GM11168 (cell line): Measurements from ENCODE around the gene SPATA18.

ENCODE experiments used
- in situ Hi-C: fragments of 300-500 bp; cut with MboI; formaldehyde crosslinking; loops from one replicate; pipeline ENCODE4 v1.12.0; 2022; ENCODE audit warnings: low sequenced_read_pairs; ENCODE audit not compliant: unreplicated experiment

Gene SPATA18, protein sequence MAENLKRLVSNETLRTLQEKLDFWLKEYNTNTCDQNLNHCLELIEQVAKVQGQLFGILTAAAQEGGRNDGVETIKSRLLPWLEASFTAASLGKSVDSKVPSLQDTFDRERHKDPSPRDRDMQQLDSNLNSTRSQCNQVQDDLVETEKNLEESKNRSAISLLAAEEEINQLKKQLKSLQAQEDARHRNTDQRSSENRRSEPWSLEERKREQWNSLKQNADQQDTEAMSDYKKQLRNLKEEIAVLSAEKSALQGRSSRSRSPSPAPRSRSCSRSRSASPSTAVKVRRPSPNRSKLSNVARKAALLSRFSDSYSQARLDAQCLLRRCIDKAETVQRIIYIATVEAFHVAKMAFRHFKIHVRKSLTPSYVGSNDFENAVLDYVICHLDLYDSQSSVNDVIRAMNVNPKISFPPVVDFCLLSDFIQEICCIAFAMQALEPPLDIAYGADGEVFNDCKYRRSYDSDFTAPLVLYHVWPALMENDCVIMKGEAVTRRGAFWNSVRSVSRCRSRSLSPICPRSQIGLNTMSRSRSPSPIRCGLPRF

GRCh38 chr4:52051213-52051614 lies at the start of gene SPATA18:
TSS of gene SPATA18 (plus strand) at chr4:52051304. CDS start at chr4:52051705, 401 bp downstream.
- in situ Hi-C loops: no loop called here

- in situ Hi-C loops: no loop called here
Measured at GRCh38 chr4:52001616-52002015, 49.5 kb upstream of the SPATA18 start.

DNA sequence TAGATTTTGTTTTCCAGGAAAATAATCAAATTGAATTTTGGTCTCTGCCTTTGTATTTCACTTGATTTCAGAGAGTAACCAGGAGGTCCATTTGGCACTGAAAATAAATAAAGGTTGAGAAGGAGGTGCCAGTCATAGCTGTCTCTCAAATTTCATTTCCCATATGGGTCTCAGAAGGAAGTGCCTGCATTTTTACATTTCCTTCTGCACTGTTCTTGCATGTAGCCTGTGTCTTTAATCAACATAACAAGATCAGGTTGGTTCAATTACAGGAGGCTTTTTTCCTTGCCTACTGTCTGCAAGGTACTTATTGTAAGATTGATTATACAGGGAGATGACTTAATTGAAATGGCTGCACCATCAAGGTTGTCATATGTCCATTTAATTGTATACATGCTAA lies 46.7 kb upstream of the SPATA18 start:
- in situ Hi-C loops: no loop called here

- in situ Hi-C loops: no loop called here
Measured at GRCh38 chr4:52005604-52006273, 45.4 kb upstream of the SPATA18 start.

GRCh38 chr4:52006887-52007286 lies 44.2 kb upstream of the SPATA18 start:
- in situ Hi-C loops: no loop called here

DNA sequence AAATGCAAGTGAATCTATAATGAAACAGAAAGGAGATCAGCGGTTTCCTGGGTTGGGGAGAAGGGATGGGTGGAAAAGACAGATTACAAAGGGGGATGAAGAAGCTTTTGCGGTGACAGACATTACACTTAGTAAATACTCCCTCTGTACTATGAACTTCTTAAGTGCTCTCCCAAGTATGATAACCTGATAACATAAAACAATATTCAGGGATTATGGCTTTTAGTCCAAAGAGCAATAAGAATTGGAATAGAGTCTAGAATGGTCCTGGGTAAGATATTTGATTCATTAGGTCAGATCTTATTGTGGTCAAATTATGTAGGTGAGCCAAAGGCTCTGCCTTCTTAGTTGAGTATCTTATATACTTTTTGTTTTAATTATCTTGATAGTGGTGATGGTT lies 40.1 kb upstream of the SPATA18 start:
- in situ Hi-C loops: no loop called here

GRCh38 chr4:52012651-52013050 lies 38.5 kb upstream of the SPATA18 start:
- in situ Hi-C loops: no loop called here

- in situ Hi-C loops: no loop called here
Measured at GRCh38 chr4:52014903-52015302, 36.2 kb upstream of the SPATA18 start.

DNA sequence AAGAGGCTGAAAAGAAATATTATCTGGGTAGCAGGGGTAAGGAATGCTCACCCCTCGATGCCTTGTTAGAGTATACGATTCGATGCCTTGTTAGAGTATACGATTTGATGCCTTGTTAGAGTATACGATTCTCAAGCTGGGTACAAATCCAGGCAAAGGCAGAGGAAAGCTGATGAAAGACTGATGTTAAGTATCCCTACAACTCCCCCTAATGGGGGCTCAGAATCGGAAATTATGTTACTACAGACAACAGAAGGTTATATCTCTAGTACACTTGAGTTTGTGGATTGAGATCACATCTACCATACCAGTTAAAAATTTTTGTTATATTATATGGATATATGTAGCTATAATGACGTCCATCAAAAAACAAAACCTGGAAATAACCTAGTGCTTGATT lies 35.7 kb upstream of the SPATA18 start:
- in situ Hi-C loops: no loop called here

- in situ Hi-C loops: no loop called here
Measured at GRCh38 chr4:52016981-52017380, 34.1 kb upstream of the SPATA18 start.

- in situ Hi-C loops: no loop called here
Measured at GRCh38 chr4:52017814-52018213, 33.3 kb upstream of the SPATA18 start.

DNA sequence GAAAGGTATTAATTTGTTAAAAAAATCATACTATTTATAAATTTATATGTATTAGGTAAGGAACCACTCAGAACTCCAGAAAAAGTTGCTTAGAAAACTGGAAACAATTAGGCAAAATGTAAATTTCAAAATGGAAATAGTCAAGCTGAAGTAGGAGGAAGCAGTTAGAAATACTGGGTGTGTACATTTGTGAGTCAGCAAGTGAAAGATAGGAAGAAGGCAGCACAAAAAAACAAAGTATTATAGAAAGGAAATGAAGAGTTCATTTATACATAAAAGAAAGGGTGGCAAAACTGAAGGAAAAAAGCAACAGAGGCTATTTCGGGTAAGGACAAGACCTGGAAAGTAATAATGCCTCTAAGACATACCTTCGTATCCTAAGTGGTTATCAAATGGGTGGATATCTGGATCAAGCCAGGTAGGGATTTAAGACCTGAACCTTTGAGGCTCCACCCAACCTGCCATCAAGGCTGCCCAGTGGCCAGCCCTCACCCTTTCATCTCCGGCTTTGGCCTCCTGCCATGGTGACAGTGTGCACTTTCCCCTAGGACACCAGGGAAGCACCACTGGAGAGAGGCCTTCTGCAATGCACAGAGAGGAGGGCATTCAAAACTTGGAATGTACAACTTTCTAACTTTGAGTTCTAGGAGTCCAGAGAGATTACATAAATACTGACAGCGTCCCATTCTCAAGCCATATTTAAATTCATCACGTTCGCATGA lies 31.0 kb upstream of the SPATA18 start, which contains the start of gene LRRC66:
LRRC66 (minus strand) TSS at position 428 of the 722 bp plus-strand sequence. CDS start 2,750 bp downstream, outside the sequence.
- in situ Hi-C loops: loop anchor here (10.0 kb wide), 1 partner anchor 125 kb away; no protein-coding TSS in a partner anchor

- in situ Hi-C loops: loop anchor here (10.0 kb wide), 1 partner anchor 134 kb away; no protein-coding TSS in a partner anchor
Measured at GRCh38 chr4:52028970-52029369, 22.1 kb upstream of the SPATA18 start.

DNA sequence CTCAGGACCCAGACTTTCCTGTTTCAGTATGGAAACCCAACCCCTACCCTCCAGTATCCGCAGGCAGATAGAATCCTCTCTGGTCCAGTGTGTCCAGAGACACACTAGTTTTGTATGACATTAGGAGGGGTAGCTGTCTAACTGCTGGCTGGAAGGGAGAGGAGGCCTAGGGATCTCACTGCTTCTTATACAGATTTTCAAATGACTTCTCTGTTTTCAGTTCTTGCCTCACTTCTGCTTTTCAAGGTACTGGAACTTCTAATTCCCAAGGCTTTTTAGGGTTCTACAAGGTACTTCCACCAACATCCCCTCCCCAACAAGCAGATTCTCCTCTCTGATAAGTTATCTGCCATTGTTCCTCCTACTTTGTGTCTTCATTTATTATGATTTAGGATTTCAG lies 19.1 kb upstream of the SPATA18 start:
- in situ Hi-C loops: loop anchor here (5.0 kb wide), 1 partner anchor 205 kb away; no protein-coding TSS in a partner anchor

DNA sequence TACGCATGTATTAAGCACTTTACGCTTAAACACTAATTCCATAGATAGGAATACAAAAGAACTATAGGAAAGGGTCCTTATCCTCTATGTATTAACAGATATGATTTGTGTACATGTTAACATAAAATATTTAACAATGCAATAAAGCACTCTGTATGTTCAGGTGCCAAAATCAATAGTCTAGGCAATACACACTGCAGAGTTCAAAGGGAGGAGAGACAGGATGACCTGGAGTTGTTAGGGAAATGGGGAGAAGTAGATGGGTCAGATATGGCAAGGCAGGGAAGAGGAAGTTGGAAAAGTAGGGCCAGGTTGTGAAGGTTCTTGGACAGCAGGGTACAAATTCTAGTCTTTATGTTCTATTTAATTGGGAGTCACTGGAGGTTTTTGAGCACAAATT lies 15.9 kb upstream of the SPATA18 start:
- in situ Hi-C loops: no loop called here

DNA sequence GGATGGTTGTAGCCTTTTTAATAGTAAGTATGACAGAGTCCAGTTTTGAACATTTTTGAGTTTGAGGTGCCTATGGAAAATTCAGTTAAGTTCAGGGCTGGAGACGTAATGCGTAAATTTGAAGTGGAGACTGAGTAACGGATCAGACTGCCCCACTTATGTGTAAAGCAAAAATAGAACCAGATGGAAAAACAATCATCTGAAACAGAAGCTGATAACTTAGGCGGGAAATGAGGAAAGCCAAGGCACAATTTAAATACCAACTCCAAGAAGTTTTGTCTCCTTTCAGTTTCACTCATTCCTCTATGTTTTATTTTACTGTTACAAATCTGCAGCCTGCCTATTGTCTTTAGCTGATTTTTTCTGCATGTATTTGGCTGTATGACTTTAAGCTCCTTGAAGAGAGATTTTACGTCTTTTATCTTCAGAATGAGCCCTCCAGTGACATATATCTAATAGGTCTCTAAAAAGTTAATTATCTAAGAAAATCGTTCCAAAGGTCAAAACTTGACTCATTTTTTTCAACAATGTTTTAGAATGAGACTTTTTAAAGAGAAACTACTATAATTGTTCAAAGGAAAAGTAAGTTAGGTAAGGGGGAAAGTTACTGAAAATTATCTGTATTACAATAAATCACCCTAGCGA lies 14.1 kb upstream of the SPATA18 start:
- in situ Hi-C loops: no loop called here

DNA sequence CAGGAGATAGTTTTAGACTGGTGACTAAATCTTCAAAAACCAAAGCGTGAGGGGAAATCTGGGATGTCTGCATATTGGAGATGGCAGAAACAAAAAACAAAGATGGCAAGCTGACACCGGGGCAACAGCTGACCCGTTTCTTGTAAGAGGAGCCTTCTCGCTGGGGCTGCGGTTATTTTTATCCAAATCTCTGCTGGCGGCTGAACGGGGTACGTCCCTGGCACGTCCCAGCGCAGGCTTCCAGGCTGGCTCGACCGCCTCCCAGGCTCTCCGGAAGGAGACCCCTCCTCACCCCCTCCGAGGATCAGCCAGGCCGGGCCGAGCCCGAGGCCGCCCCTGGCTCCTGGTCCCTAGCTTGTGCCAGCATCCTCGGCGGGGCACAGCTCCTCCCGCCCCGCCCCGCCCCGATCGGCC lies 13.4 kb upstream of the SPATA18 start:
- in situ Hi-C loops: no loop called here

DNA sequence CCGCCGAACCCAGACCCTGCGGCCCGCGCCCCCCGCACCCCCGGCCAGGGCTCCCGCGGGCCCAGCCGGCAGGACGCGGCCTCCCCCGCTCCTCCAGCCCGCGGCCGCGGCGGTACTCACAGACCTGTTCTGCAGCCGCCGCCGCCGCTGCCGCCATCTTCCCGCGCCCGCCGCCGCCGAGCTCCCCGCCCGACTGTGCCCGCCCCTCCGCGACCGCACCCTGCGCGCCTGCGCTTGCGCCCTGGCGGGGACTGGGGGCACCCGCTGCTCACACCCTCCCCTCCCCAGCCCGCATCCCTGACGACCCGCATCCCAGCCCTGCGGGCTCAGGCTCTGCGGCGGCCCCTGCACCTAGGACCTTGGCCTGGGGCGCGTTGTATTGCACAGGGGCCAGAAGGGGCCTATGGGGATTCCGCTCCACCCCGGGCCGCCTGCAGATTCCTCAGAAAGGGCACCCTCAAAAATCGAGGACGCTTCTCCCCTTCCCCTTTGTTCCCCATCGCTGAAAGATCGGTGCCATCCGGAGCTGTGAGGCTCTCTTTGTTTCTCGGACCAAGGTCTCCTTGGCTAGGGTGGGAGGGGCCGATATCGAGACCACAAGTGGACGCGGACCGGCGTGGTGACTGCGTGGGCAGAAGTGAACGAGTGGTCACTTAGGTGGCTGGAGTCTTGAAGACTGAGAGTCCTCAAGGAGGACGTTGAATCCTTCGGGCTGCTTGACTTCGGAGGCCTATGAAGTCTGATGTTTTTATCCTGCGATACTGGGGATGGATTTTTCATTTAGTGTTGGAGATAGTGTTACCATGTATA lies 12.8 kb upstream of the SPATA18 start, which contains the start of gene SGCB:
SGCB (minus strand) TSS at position 197 of the 810 bp plus-strand sequence; CDS start at position 157, 40 bp downstream.
- in situ Hi-C loops: no loop called here

DNA sequence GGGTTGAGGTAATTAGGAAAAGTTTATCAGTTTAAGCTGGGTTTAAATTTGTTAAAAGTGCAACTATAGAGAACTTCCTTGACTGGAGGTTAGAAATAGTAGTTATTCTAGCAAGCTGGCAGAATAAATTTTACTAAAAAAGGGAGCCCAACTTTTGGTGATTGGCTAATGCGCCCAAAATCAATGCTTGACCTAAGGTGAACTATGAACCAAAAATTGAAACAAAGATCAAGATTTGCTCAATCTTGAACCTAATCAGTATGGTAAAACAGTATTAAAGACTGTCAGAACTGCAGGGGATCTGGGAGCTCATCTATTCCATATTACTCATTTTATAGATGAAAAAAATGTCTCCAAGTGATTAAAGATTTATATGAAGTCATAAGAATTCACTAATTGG lies 6.1 kb upstream of the SPATA18 start:
- in situ Hi-C loops: no loop called here
